ENCODE results near the gene GPR78. TPM values are rescaled to one million over a fixed set of nuclear protein-coding genes. Genes with fewer than 3 reads are reported as not detected.

The GPR78 gene
- total and polyA plus RNA-seq, 2 of the 8 experiments (the other 6 are each of a cell fraction or from before 2014, with no cell fraction given): 1.0 to 3.0 TPM

DNA sequence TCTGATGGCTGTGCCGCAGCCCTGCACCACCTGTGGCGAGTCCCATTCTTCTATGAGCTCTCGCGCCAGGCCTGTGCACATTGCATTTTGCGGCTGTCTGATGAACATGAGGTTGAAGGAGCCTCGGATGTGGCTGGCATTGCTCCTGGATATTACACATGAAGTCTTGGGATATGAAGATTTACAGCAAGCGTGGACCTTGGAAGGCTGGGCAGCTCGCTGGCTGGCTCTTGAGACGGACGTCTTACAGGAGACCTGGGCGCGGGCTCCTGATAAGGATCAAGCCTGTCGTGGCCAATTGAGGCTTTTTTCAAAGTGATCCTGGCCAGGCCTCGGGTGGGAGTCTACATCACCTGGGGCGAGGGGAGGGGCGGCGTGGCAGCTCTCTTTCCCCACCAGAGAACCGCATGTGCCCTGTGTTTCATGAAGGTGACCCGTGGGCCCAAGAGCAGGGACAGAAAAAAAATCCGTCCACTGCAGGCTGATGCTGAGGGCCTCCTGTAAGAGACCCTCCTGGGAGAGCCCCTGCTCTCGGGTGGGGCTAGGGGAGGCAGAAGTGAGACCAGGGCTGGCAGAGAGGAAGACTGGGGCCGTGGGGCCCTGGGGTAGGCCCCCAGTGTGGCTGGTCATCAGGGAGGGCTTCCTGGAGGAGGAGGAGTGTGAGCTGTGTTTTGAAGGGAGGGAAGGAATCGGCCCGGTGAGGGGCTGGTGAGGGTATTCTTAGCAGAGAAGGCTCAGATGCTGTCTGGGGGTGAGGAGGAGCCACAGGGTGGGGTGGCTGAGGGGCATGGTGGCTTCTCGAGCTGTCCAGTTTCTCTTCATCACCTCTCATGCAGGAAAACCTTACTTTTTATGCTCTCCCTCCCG, 36.0 kb downstream of the GPR78 start:
- no peaks in the 10 kb centered on the region for H3K4me1 ChIP-seq (replicated peaks in 1 of 4; ENCODE audit: control insufficient read depth in 3 of 4, insufficient read depth in 4 of 4, low read length in 3 of 4)
- DNase-seq (ENCODE audit: low read depth in 1 of 2, low spot score in 2 of 2): no peak
- ChIA-PET CTCF (ENCODE audit: partially characterized antibody) (interaction anchor here (0.6 to 4.9 kb wide), 3 partner anchors 10 to 1196 kb away, joined by 4 to 36 read pairs (median 5); no protein-coding TSS in a partner anchor), POLR2A (ENCODE audit: partially characterized antibody) (interaction anchor here (1.5 kb wide), 1 partner anchor 9 kb away, joined by 4 read pairs; no protein-coding TSS in a partner anchor)
- TF ChIP-seq CHD1 (IDR thresholded peaks at IDR 0.05; ENCODE audit: low read depth, low read length): no peak
- TF ChIP-seq, protein P1, sequence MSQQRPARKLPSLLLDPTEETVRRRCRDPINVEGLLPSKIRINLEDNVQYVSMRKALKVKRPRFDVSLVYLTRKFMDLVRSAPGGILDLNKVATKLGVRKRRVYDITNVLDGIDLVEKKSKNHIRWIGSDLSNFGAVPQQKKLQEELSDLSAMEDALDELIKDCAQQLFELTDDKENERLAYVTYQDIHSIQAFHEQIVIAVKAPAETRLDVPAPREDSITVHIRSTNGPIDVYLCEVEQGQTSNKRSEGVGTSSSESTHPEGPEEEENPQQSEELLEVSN (IDR thresholded peaks at IDR 0.05): no peak
- no peak for TF ChIP-seq CEBPB (IDR thresholded peaks at IDR 0.05; ENCODE audit: low read depth, low read length)
- no peak overlapping the region for H2BK12ac ChIP-seq (ENCODE audit: low read depth, low read length)
- no peak overlapping the region for H3K27ac ChIP-seq (ENCODE audit: low read depth, low read length)
- no peak overlapping the region for H3K56ac ChIP-seq (replicated peaks; ENCODE audit: insufficient read length, low read depth, low read length)
- no peak overlapping the region for H3K18ac ChIP-seq (ENCODE audit: extremely low read depth, low read length)
- H3K4ac ChIP-seq (replicated peaks; ENCODE audit: insufficient read length, low read depth, low read length): no peak overlapping the region
- H3K9ac ChIP-seq (replicated peaks in 1 of 4; ENCODE audit: extremely low read depth in 1 of 4, low read depth in 3 of 4, low read length in 3 of 4): no peak overlapping the region
- H4K20me1 ChIP-seq (replicated peaks in 1 of 2; ENCODE audit: control insufficient read depth in 1 of 2, insufficient read depth in 2 of 2, low read length in 2 of 2): peaks cover 4 to 17% of the 10 kb centered on the region in 2 experiments
- H3K23me2 ChIP-seq (ENCODE audit: low read depth, low read length): no peaks in the 10 kb centered on the region
- no peak overlapping the region for H2BK5ac ChIP-seq (ENCODE audit: low read depth, low read length)
- H4K8ac ChIP-seq (ENCODE audit: extremely low read depth, insufficient read depth, low read length): no peak overlapping the region
- H3K9me3 ChIP-seq (ENCODE audit: insufficient read depth in 2 of 2, low read depth in 1 of 2, low read length in 1 of 2): no peaks in the 10 kb centered on the region
- no peak overlapping the region for H4K5ac ChIP-seq (ENCODE audit: insufficient read length, low read depth, low read length)
- no peaks in the 10 kb centered on the region for H3K79me2 ChIP-seq (ENCODE audit: control insufficient read depth in 1 of 2, insufficient read depth in 2 of 2, low read length in 2 of 2)
- H3K79me1 ChIP-seq (ENCODE audit: low read depth, low read length): no peaks in the 10 kb centered on the region; the same call in 1 of the 2 replicates
- H3K23ac ChIP-seq (ENCODE audit: insufficient read length): no peak overlapping the region
- FAIRE-seq: no peak
- no peak overlapping the region for H2BK20ac ChIP-seq (ENCODE audit: low read length)
- no peak overlapping the region for H3K4me2 ChIP-seq (ENCODE audit: insufficient read depth in 1 of 2, low read depth in 2 of 2, low read length in 2 of 2)
- no peak overlapping the region for H4K91ac ChIP-seq (replicated peaks; ENCODE audit: insufficient read length, low read length)
- no peak overlapping the region for H3K4me3 ChIP-seq (ENCODE audit: extremely low read depth in 1 of 4, insufficient read depth in 2 of 4, low read depth in 3 of 4, low read length in 4 of 4)
- H3K36me3 ChIP-seq (ENCODE audit: control insufficient read depth in 2 of 4, insufficient read depth in 4 of 4, low read length in 3 of 4): peaks cover 0 to 21% (median 9%) of the 10 kb centered on the region in 4 experiments; a peak in 4 of 8 replicates
- no peak overlapping the region for H2BK120ac ChIP-seq (replicated peaks; ENCODE audit: low read depth, low read length)
- no peak overlapping the region for H2BK15ac ChIP-seq (ENCODE audit: low read length)
- H2AFZ ChIP-seq (ENCODE audit: low read length): no peak overlapping the region
- no peak overlapping the region for H3K14ac ChIP-seq (ENCODE audit: insufficient read length)
- no peak overlapping the region for H2AK5ac ChIP-seq (ENCODE audit: low read depth, low read length)
- 92% methylated on average over 25 of the region's 26 CpGs; no CpG with 5 or more reads in 1 of the 2 experiments for WGBS, 2 experiments (ENCODE audit: extremely low coverage in 1 of 2, insufficient coverage in 1 of 2, insufficient read length in 1 of 2, insufficient replicate concordance in 2 of 2, low coverage in 1 of 2, low lambda C conversion rate in 2 of 2, missing lambda C conversion rate in 1 of 2)
- H3K27me3 ChIP-seq (replicated peaks in 1 of 4; ENCODE audit: control insufficient read depth in 3 of 4, extremely low read depth in 1 of 4, insufficient read depth in 3 of 4, low read length in 3 of 4): no peaks in the 10 kb centered on the region

All from H1 (cell line).